Upper lobe of left lung (tissue), 6 donors: ENCODE results near the gene MGST2. TPM values are rescaled to one million over a fixed set of nuclear protein-coding genes. Genes with fewer than 3 reads are reported as not detected.
A peak's percentile ranks its signal among the peaks of the same experiment; 100 is the strongest.

Experiments used
- ATAC-seq, 2 donors: fragments of 200-7000 bp; cut with Tn5 transposase; one replicate each; pipeline ENCODE4 v1.9.1; 2022; ENCODE audit warnings: mild to moderate bottlenecking in 2 of 2, moderate library complexity in 2 of 2; ENCODE audit not compliant: low FRiP score in 2 of 2
- DNase-seq, 2 donors: peaks; one replicate each; pipeline ENCODE4 v3.0.0-alpha.2; 2019 to 2020
- H3K27ac ChIP-seq, 4 donors: fragments of 200-600 bp; sonication (generic); one replicate each; pipeline ENCODE4 v1.5.1; 2016 to 2019
- H3K27me3 ChIP-seq, 4 donors: fragments of 200-600 bp; sonication (generic); one replicate each; pipeline ENCODE4 v1.5.1; 2017 to 2019
- H3K36me3 ChIP-seq, 4 donors: fragments of 200-600 bp; sonication (generic); one replicate each; pipeline ENCODE4 v1.5.1; 2016 to 2019
- H3K4me1 ChIP-seq, 4 donors: fragments of 200-600 bp; sonication (generic); one replicate each; pipeline ENCODE4 v1.5.1; 2018 to 2019
- H3K4me3 ChIP-seq, 4 donors: fragments of 200-600 bp; sonication (generic); one replicate each; pipeline ENCODE4 v1.5.1; 2017 to 2019; ENCODE audit warnings: mild to moderate bottlenecking in 2 of 4, moderate library complexity in 1 of 4
- H3K9me3 ChIP-seq, 4 donors: fragments of 200-600 bp; sonication (generic); one replicate each; pipeline ENCODE4 v1.5.1; 2018 to 2019
- EP300 ChIP-seq, 4 donors: sonication (generic); formaldehyde crosslinking; IDR thresholded peaks; one replicate each; pipeline ENCODE4 v1.5.1; 2017; ENCODE audit warnings: antibody characterized with exemption in 4 of 4, control low read depth in 2 of 4
- POLR2A ChIP-seq, 4 donors: fragments of 450-650 bp; IDR thresholded peaks; one replicate each; pipeline ENCODE4 v1.5.1; 2016 to 2017; ENCODE audit warnings: antibody characterized with exemption in 4 of 4, mild to moderate bottlenecking in 2 of 4
- POLR2AphosphoS5 ChIP-seq, 2 donors: sonication (generic); formaldehyde crosslinking; IDR thresholded peaks; one replicate each; pipeline ENCODE4 v1.5.1; 2017; ENCODE audit warnings: antibody characterized with exemption in 2 of 2
- WGBS, 2 donors: methylation state at CpG; one replicate each; pipeline ENCODE4 v1.1.5; 2017 to 2018; 5-methylcytosine and 5-hydroxymethylcytosine counted together
- total RNA-seq, 6 donors: library from RNA; depleted of rRNA in 4 of 6; stranded (reverse); fragments of >200 nt in 4 of 6; gene quantifications; one replicate each; pipeline versions ENCODE4 v1.1.0 to v1.2.1, GENCODE V29; 2016 to 2021
- TF ChIP-seq, protein P1 (sequence below), 6 experiments: fragments of 450-650 bp in 4 of 6; fragments of 200-600 bp in 2 of 6; sonication (generic) in 2 of 6; IDR thresholded peaks; one replicate each; pipeline ENCODE4 v1.5.1; 2016 to 2019; ENCODE audit warnings: antibody characterized with exemption in 6 of 6
- donor health status: DM: no; HTN: no; CAD: no; lungs with moderate emphysema.
- donor health status: DM: no; HTN: yes; CAD: no; lungs with severe emphysema.

Gene MGST2
- 10 to 100 TPM; 12.6 to 64.0 (median 39.1) TPM for total RNA-seq

DNA sequence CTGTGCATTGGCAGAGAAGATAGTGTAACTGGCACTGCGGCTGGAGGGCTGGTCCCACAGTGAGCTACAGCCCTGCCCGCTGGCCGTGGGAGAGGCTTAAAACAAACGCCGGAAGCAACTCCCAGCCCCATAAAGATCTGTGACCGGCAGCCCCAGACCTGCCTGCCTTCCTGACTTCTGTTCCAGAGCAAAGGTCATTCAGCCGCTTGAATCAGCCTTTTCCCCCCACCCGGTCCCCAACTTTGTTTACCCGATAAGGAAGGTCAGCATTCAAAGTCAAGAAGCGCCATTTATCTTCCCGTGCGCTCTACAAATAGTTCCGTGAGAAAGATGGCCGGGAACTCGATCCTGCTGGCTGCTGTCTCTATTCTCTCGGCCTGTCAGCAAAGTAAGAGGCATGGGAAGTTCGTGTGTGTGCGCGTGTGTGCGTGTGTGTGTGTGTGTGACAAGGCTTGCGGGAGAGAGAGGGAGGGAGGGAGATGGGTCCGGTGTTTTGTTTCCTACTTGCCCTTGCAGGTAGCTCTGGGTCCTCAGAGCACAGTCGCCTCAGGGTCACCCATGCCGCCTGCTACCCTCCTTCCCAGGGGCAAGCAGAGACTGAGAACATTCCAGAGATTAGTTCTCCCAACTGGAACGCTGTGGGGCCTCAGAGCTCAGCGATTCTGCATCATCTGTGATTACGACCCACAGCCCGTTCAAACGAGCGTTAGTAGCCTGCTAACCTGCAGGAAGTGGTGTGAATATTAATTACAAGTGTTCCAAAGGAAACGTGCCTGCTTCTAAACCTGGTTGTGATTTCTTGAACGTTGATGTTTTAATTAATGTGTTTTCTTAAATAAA lies at the start of gene MGST2:
Gene MGST2 (plus strand): TSS at position 130 of the 840 bp plus-strand sequence. CDS start 201 bp downstream, at position 331.
- Histone ChIP-seq H3K36me3 (no peaks in the 10 kb centered on the region), H3K4me3 (peak within 1 kb of the TSS; percentile 38 to 62 (median 52)), H3K4me1 (peaks cover 21 to 36% (median 30%) of the 10 kb centered on the region in 4 donors), H3K9me3 (no peaks in the 10 kb centered on the region), H3K27me3 (no peaks in the 10 kb centered on the region), H3K27ac (peak within 1 kb of the TSS; percentile 79 to 90 (median 86))
- peak in 2 of 4 donors; percentile 33 to 58 for TF ChIP-seq POLR2A (IDR thresholded peaks at IDR 0.05)
- TF ChIP-seq, protein P1, sequence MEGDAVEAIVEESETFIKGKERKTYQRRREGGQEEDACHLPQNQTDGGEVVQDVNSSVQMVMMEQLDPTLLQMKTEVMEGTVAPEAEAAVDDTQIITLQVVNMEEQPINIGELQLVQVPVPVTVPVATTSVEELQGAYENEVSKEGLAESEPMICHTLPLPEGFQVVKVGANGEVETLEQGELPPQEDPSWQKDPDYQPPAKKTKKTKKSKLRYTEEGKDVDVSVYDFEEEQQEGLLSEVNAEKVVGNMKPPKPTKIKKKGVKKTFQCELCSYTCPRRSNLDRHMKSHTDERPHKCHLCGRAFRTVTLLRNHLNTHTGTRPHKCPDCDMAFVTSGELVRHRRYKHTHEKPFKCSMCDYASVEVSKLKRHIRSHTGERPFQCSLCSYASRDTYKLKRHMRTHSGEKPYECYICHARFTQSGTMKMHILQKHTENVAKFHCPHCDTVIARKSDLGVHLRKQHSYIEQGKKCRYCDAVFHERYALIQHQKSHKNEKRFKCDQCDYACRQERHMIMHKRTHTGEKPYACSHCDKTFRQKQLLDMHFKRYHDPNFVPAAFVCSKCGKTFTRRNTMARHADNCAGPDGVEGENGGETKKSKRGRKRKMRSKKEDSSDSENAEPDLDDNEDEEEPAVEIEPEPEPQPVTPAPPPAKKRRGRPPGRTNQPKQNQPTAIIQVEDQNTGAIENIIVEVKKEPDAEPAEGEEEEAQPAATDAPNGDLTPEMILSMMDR (IDR thresholded peaks at IDR 0.05): no peak
- peak in 1 of 2 donors; percentile 67 for TF ChIP-seq POLR2AphosphoS5 (IDR thresholded peaks at IDR 0.05)
- peak; percentile 91 to 92 for ATAC-seq
- WGBS, 2 donors: 0 to 1% methylated on average over 32 of the region's 32 CpGs
- DNase-seq: peak; percentile 37 to 85

- H3K27ac ChIP-seq: no peak overlapping the region
- H3K36me3 ChIP-seq: no peaks in the 10 kb centered on the region
- WGBS, 2 donors: 70% methylated on average over 7 of the region's 7 CpGs
- no peak for ATAC-seq
- H3K4me3 ChIP-seq: no peak overlapping the region
- H3K4me1 ChIP-seq: no peaks in the 10 kb centered on the region
- no peaks in the 10 kb centered on the region for H3K9me3 ChIP-seq
- DNase-seq: no peak
- TF ChIP-seq POLR2A (IDR thresholded peaks at IDR 0.05) (no peak), EP300 (IDR thresholded peaks at IDR 0.05) (no peak)
- TF ChIP-seq, protein P1 (IDR thresholded peaks at IDR 0.05): peak in 2 of 6 experiments; percentile 4 to 24
- H3K27me3 ChIP-seq: no peaks in the 10 kb centered on the region
Observed at GRCh38 chr4:139617702-139618490, 47.7 kb upstream of the MGST2 start.

DNA sequence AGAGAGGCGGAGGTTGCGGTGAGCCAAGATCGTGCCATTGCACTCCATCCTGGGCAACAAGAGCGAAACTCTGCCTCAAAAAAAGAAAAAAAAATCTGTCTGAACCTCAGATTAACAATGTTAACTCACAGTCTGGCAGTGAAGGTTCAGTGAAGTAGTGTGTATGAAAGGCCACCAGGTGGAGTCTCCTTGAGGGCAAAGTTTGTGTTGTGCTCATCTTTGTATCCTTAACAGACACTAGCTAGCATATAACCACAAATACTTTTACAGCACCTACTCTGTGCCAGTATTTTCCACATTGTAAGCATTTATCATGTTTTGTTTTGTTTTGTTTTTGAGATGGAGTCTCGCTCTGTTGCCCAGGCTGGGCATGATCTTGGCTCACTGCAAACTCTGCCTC lies 46.0 kb upstream of the MGST2 start:
- Histone ChIP-seq H3K4me1 (no peaks in the 10 kb centered on the region), H3K9me3 (no peaks in the 10 kb centered on the region), H3K27ac (no peak overlapping the region), H3K27me3 (no peaks in the 10 kb centered on the region), H3K36me3 (no peaks in the 10 kb centered on the region), H3K4me3 (no peak overlapping the region)
- no peak for TF ChIP-seq POLR2AphosphoS5 (IDR thresholded peaks at IDR 0.05)
- TF ChIP-seq, protein P1 (IDR thresholded peaks at IDR 0.05): peak in 4 of 6 experiments; percentile 28 to 52 (median 46)
- WGBS, 2 donors: 92 to 97% methylated on average over 5 of the region's 5 CpGs
- ATAC-seq (no peak), DNase-seq (no peak)

GRCh38 chr4:139622901-139623381 lies 42.7 kb upstream of the MGST2 start:
- Histone ChIP-seq H3K4me3 (no peak overlapping the region), H3K27me3 (no peaks in the 10 kb centered on the region), H3K27ac (no peak overlapping the region), H3K36me3 (no peaks in the 10 kb centered on the region), H3K4me1 (peaks cover 0 to 4% (median 0%) of the 10 kb centered on the region in 4 donors), H3K9me3 (no peaks in the 10 kb centered on the region)
- TF ChIP-seq POLR2AphosphoS5 (IDR thresholded peaks at IDR 0.05) (no peak), POLR2A (IDR thresholded peaks at IDR 0.05) (no peak), EP300 (IDR thresholded peaks at IDR 0.05) (no peak)
- TF ChIP-seq, protein P1 (IDR thresholded peaks at IDR 0.05): no peak
- DNase-seq (no peak), ATAC-seq (no peak)
- 79 to 92% methylated on average over 3 to 4 of the region's 4 CpGs for WGBS, 2 donors
